ENCODE results near the gene FGD6. TPM values are rescaled to one million over a fixed set of nuclear protein-coding genes. Genes with fewer than 3 reads are reported as not detected.

FGD6 gene
- total RNA-seq, 1 donor from 2014 or later, result 26.3 TPM

DNA sequence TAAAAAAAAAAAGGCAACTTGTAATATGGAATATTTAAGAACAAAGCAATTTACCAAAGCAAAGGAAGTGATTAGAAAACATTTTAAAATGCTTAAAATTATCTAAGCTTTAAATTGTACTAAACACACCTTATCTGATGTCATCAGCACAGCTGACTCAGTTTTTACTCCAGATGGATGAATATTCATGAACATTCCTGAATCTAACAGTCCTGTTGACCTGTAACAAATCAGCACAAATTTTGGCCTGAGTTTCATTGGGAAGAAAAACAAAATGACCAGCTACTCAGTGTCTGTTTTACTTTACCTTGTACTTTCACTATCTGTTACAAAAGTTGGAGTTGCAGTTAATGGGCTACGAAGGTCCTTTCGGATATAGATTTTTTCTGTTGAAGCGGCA, 159.8 kb downstream of the FGD6 start:
- Histone ChIP-seq H3K9me3 (replicated peaks) (no peaks in the 10 kb centered on the region), H3K4me1 (peaks cover 3% of the 10 kb centered on the region), H3K27ac (replicated peaks) (no peak overlapping the region), H3K36me3 (peaks cover 91% of the 10 kb centered on the region), H3K4me3 (no peak overlapping the region), H3K27me3 (ENCODE audit: low read depth) (no peaks in the 10 kb centered on the region)
- no peak for DNase-seq
- intact Hi-C loops (cut with micrococcal nuclease), result no loop called here
- TF ChIP-seq, protein P1, sequence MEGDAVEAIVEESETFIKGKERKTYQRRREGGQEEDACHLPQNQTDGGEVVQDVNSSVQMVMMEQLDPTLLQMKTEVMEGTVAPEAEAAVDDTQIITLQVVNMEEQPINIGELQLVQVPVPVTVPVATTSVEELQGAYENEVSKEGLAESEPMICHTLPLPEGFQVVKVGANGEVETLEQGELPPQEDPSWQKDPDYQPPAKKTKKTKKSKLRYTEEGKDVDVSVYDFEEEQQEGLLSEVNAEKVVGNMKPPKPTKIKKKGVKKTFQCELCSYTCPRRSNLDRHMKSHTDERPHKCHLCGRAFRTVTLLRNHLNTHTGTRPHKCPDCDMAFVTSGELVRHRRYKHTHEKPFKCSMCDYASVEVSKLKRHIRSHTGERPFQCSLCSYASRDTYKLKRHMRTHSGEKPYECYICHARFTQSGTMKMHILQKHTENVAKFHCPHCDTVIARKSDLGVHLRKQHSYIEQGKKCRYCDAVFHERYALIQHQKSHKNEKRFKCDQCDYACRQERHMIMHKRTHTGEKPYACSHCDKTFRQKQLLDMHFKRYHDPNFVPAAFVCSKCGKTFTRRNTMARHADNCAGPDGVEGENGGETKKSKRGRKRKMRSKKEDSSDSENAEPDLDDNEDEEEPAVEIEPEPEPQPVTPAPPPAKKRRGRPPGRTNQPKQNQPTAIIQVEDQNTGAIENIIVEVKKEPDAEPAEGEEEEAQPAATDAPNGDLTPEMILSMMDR (IDR thresholded peaks at IDR 0.05; ENCODE audit: borderline replicate concordance), result no peak

DNA sequence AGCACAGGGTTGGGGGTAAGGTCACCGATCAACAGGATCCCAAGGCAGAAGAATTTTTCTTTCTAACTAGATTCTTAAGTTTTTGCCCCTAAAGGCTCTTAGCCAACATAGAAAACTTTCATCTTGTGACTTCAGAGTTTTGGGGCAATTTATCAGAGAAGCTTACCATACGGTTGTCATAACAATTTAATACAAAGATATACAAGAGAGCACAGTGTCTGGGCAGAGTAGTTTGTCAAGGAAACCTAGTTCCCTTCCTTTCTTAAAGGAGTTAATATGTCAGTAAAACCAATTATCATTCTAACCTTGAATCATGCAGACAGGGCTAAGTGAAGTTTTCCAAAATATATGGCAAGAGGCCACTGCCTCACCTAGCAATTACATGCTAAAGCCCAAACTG, 162.2 kb downstream of the FGD6 start:
- no peak for DNase-seq
- TF ChIP-seq, protein P1 (IDR thresholded peaks at IDR 0.05; ENCODE audit: borderline replicate concordance), result no peak
- intact Hi-C loops (cut with micrococcal nuclease), result no loop called here
- Histone ChIP-seq H3K27me3 (ENCODE audit: low read depth) (no peaks in the 10 kb centered on the region), H3K4me3 (no peak overlapping the region), H3K4me1 (peaks cover 3% of the 10 kb centered on the region), H3K9me3 (replicated peaks) (no peaks in the 10 kb centered on the region), H3K27ac (replicated peaks) (no peak overlapping the region), H3K36me3 (peaks cover 90% of the 10 kb centered on the region)

DNA sequence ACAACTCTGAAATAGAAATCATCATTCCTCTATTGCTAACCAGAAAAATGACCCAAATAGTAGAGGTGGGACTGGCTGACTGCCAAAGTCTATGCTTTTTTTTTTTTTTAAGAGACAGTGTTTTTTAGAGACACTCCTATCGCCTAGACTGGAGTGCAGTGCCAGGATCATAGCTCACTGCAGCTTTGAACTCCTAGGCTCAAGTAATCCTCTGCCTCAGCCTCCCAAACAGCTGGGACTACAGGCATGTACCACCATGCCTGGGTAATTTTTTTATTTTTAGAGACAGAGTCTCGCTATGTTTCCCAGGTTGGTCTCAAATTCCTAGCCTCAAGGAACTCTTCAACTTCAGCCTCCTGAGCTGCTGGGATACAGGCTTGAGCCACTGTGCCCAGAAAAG, 163.1 kb downstream of the FGD6 start:
- Histone ChIP-seq H3K27me3 (ENCODE audit: low read depth) (no peaks in the 10 kb centered on the region), H3K9me3 (replicated peaks) (no peaks in the 10 kb centered on the region), H3K4me3 (no peak overlapping the region), H3K36me3 (peaks cover 90% of the 10 kb centered on the region), H3K27ac (replicated peaks) (no peak overlapping the region), H3K4me1 (peaks cover 3% of the 10 kb centered on the region)
- no peak for DNase-seq
- intact Hi-C loops (cut with micrococcal nuclease), result no loop called here
- TF ChIP-seq, protein P1 (IDR thresholded peaks at IDR 0.05; ENCODE audit: borderline replicate concordance), result no peak

DNA sequence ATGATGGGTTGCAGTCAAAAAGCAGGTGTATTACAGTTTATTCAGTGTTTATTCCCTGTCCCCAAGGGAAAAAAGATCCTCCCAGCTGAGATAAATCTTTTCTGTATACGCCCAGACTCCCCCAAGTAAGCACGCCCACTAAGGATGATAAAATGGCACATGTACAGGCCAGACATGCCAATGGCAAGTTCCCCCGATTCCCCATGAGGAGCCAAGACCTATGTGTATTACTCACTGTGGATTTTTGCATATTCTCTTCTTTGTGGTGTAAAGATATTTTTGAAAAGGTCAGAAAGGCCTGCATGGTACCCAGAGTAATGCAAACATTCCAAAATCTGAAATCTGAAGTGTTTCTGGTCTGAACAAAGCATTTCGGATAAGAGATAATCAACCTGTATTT, 166.0 kb downstream of the FGD6 start:
- no peak for DNase-seq
- Histone ChIP-seq H3K4me3 (no peak overlapping the region), H3K4me1 (peaks cover 3% of the 10 kb centered on the region), H3K27me3 (ENCODE audit: low read depth) (no peaks in the 10 kb centered on the region), H3K27ac (replicated peaks) (no peak overlapping the region), H3K36me3 (peaks cover 88% of the 10 kb centered on the region), H3K9me3 (replicated peaks) (no peaks in the 10 kb centered on the region)
- intact Hi-C loops (cut with micrococcal nuclease), result no loop called here
- TF ChIP-seq, protein P1 (IDR thresholded peaks at IDR 0.05; ENCODE audit: borderline replicate concordance), result no peak

DNA sequence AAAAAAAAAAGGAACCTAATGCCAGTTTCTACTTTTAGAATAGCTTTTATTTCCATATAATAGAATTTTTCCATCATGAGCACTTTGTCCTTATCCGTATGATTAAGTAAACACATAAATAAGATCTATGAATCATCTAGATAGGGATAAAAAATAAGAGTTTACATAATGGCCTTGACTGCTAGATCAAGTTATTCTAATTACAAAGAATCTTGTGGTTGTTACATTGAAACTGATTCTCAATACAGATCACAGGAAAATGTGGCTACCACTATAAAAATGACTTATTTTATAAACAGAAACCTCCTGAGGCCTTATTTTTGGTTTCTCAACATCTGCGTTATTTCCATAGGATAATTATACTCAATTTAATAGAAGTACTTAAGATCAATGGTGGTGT, 179.4 kb downstream of the FGD6 start:
- Histone ChIP-seq H3K4me3 (no peak overlapping the region), H3K4me1 (no peaks in the 10 kb centered on the region), H3K27me3 (ENCODE audit: low read depth) (no peaks in the 10 kb centered on the region), H3K9me3 (replicated peaks) (no peaks in the 10 kb centered on the region), H3K36me3 (peaks cover 93% of the 10 kb centered on the region), H3K27ac (replicated peaks) (no peak overlapping the region)
- intact Hi-C loops (cut with micrococcal nuclease), result no loop called here
- TF ChIP-seq, protein P1 (IDR thresholded peaks at IDR 0.05; ENCODE audit: borderline replicate concordance), result no peak
- no peak for DNase-seq

DNA sequence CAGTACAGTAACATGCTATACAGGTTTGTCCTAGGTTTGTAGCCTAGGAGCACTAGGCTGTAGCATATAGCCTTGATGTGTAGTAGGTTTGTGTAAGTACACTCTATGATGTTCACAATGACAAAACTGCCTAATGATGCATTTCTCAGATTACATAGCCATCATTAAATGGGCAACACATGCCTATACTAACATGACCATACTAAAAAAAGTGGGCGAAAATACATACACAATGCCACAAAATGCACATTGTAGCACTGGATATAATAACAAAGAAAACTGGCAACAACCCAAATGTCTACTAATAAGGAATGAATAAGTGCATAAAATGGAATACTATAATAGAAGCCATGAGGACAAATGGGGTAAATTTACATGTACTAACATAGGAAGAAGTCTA, 182.5 kb downstream of the FGD6 start:
- no peaks in the 10 kb centered on the region for H3K27me3 ChIP-seq (ENCODE audit: low read depth)
- TF ChIP-seq, protein P1 (IDR thresholded peaks at IDR 0.05; ENCODE audit: borderline replicate concordance), result no peak
- H3K27ac ChIP-seq (replicated peaks), result no peak overlapping the region
- H3K9me3 ChIP-seq (replicated peaks), result no peaks in the 10 kb centered on the region
- no peaks in the 10 kb centered on the region for H3K4me1 ChIP-seq
- H3K36me3 ChIP-seq, result peaks cover 95% of the 10 kb centered on the region
- no peak for DNase-seq
- H3K4me3 ChIP-seq, result no peak overlapping the region
- intact Hi-C loops (cut with micrococcal nuclease), result no loop called here

Measured in left ventricle myocardium inferior (tissue), 1 donor.